Endothelial cell of umbilical vein (primary cell): ENCODE results near the gene PITPNM1. TPM values are rescaled to one million over a fixed set of nuclear protein-coding genes. Genes with fewer than 3 reads are reported as not detected.

ENCODE experiments used
- BruUV-seq: library from RNA; stranded (reverse); fragments of 400-500 nt; replicated peaks from 2 replicates; lab custom pipeline; 2021; lab: Mats Ljungman, UMichigan
- CTCF ChIA-PET: fragments of 300-600, 350-600 bp; sonication (Branson Sonifier 250); formaldehyde crosslinking; loops from one replicate; lab custom pipeline; 2021; ENCODE audit warnings: antibody characterized with exemption, inconsistent platforms; lab: Charles Lee
- POLR2A ChIA-PET: fragments of 300-600, 350-600 bp; sonication (Branson Sonifier 250); formaldehyde crosslinking; loops from one replicate; lab custom pipeline; 2021; ENCODE audit warnings: antibody characterized with exemption, inconsistent platforms; lab: Charles Lee
- DNase-seq: peaks from one replicate; pipeline ENCODE4 v3.0.0-alpha.2; 2011; ENCODE audit warnings: low read depth, low spot score
- FAIRE-seq: peaks from 2 replicates; lab custom pipeline; 2011; peaks lifted over from hg19 to GRCh38; lab: Jason Lieb, UNC
- H2AFZ ChIP-seq: 2 replicates; pipeline ENCODE4 v1.6.0; 2012; ENCODE audit warnings: low read depth, low read length, control low read depth, inconsistent platforms
- H3K27ac ChIP-seq: 2 replicates; pipeline ENCODE4 v1.5.1; 2011; ENCODE audit warnings: low read depth, mild to moderate bottlenecking, control low read depth, low read length, moderate library complexity; ENCODE audit not compliant: insufficient read depth
- H3K27me3 ChIP-seq, 2 experiments: 2 replicates each; pipeline versions ENCODE4 v1.6.0 to v1.6.1; 2011; ENCODE audit warnings: low read length in 2 of 2, mixed read lengths in 1 of 2; ENCODE audit not compliant: control insufficient read depth in 2 of 2, insufficient read depth in 2 of 2
- H3K36me3 ChIP-seq, 2 experiments: 2 replicates in 1 of 2; 3 replicates in 1 of 2; pipeline ENCODE4 v1.5.1; 2011; ENCODE audit warnings: low read length in 2 of 2, mild to moderate bottlenecking in 1 of 2, moderate library complexity in 1 of 2; ENCODE audit not compliant: control insufficient read depth in 2 of 2, insufficient read depth in 2 of 2; ENCODE audit errors: extremely low read depth in 1 of 2
- H3K4me1 ChIP-seq: 3 replicates; pipeline ENCODE4 v1.5.1; 2011; ENCODE audit warnings: mild to moderate bottlenecking, low read length; ENCODE audit not compliant: control insufficient read depth, insufficient read depth; ENCODE audit errors: extremely low read depth
- H3K4me2 ChIP-seq: 2 replicates; pipeline ENCODE4 v1.6.1; 2011; ENCODE audit warnings: low read length, control low read depth, mixed read lengths; ENCODE audit not compliant: insufficient read depth
- H3K4me3 ChIP-seq, 3 experiments: fragments of 200-600 bp in 1 of 3; sonication (generic), shearing (Covaris generic) in 1 of 3; replicated peaks in 1 of 3; 2 replicates each; pipeline ENCODE4 v1.5.1; 2011 to 2016; ENCODE audit warnings: control low read depth in 3 of 3, low read length in 3 of 3, mild to moderate bottlenecking in 2 of 3, inconsistent platforms in 1 of 3, low read depth in 1 of 3, moderate library complexity in 1 of 3; ENCODE audit not compliant: insufficient read depth in 1 of 3
- H3K79me2 ChIP-seq: 2 replicates; pipeline ENCODE4 v1.6.0; 2012; ENCODE audit warnings: low read length, inconsistent platforms; ENCODE audit not compliant: control insufficient read depth, insufficient read depth
- H3K9ac ChIP-seq: replicated peaks from 2 replicates; pipeline ENCODE3; 2011; ENCODE audit warnings: low read length, control low read depth; ENCODE audit not compliant: insufficient read depth; ENCODE audit errors: extremely low read depth
- H3K9me1 ChIP-seq: replicated peaks from 3 replicates; pipeline ENCODE4 v1.6.0; 2011; ENCODE audit warnings: mild to moderate bottlenecking, low read length; ENCODE audit not compliant: control insufficient read depth, insufficient read depth; ENCODE audit errors: extremely low read depth
- H3K9me3 ChIP-seq: replicated peaks from 2 replicates; pipeline ENCODE4 v1.5.1; 2012; ENCODE audit warnings: low read length, inconsistent platforms; ENCODE audit not compliant: control insufficient read depth, insufficient read depth
- H4K20me1 ChIP-seq: replicated peaks from 2 replicates; pipeline ENCODE3; 2011; ENCODE audit warnings: mild to moderate bottlenecking, low read length; ENCODE audit not compliant: control insufficient read depth, insufficient read depth; ENCODE audit errors: extremely low read depth
- EZH2 ChIP-seq: IDR thresholded peaks from 2 replicates; pipeline ENCODE4 v1.6.1; 2012; ENCODE audit warnings: borderline replicate concordance, low read depth, mild to moderate bottlenecking, moderate library complexity, low read length, inconsistent platforms; ENCODE audit not compliant: severe bottlenecking
- FOS ChIP-seq: IDR thresholded peaks from 2 replicates; pipeline ENCODE4 v1.6.1; 2011; ENCODE audit warnings: mild to moderate bottlenecking, low read length, moderate library complexity, borderline replicate concordance; ENCODE audit not compliant: insufficient read depth
- GATA2 ChIP-seq: IDR thresholded peaks from 2 replicates; pipeline ENCODE4 v1.7.0; 2011; ENCODE audit warnings: low read depth, mild to moderate bottlenecking, moderate library complexity, mixed read lengths, low read length; ENCODE audit not compliant: insufficient read length, insufficient read depth
- JUN ChIP-seq: IDR thresholded peaks from 2 replicates; pipeline ENCODE4 v1.6.1; 2011; ENCODE audit warnings: borderline replicate concordance, low read depth; ENCODE audit not compliant: insufficient read length, insufficient read depth
- MYC ChIP-seq: IDR thresholded peaks from one replicate; pipeline ENCODE4 v1.6.1; 2011; ENCODE audit warnings: mild to moderate bottlenecking, low read depth, low read length
- POLR2A ChIP-seq: IDR thresholded peaks from 2 replicates; pipeline ENCODE4 v1.6.1; 2012; ENCODE audit warnings: low read depth, mild to moderate bottlenecking, control low read depth, low read length
- POLR2AphosphoS5 ChIP-seq: IDR thresholded peaks from 2 replicates; pipeline ENCODE4 v1.6.1; 2012; ENCODE audit warnings: low read depth, mild to moderate bottlenecking, control low read depth, low read length, moderate library complexity; ENCODE audit not compliant: insufficient read depth
- dilution Hi-C: fragments of 300-500 bp; cut with MboI; formaldehyde crosslinking; loops from one replicate; pipeline ENCODE4 v1.15.0; 2019; ENCODE audit warnings: low sequenced_read_pairs; ENCODE audit not compliant: extremely low pct_ligation_motif_present
- intact Hi-C: fragments of 100-400 bp; cut with micrococcal nuclease; formaldehyde crosslinking; loops from one replicate; pipeline ENCODE4 v1.10.0; 2022
- polyA plus RNA-seq, 4 experiments: library from polyadenylated mRNA; depleted of rRNA in 3 of 4; stranded (reverse) in 3 of 4; unstranded in 1 of 4; fragments of >200 nt; gene quantifications; 2 replicates each; pipeline versions ENCODE4 v1.2.1 to v1.2.3, GENCODE V29; 2011 to 2012; ENCODE audit warnings: missing spikeins in 1 of 4
- total RNA-seq: library from RNA; stranded (reverse); gene quantifications from 2 replicates; pipeline ENCODE4 v1.2.3, GENCODE V29; 2021
- TF ChIP-seq, protein P1 (sequence below), 2 donors: IDR thresholded peaks; 1 replicate in 1 of 2; 2 replicates in 1 of 2; pipeline ENCODE4 v1.5.1; 2011; ENCODE audit warnings: low read length in 2 of 2, mild to moderate bottlenecking in 2 of 2, moderate library complexity in 2 of 2, control low read depth in 1 of 2, inconsistent platforms in 1 of 2, low read depth in 1 of 2; ENCODE audit not compliant: insufficient read depth in 1 of 2; ENCODE audit errors: extremely low read depth in 1 of 2
- TF ChIP-seq, protein P2 (sequence below): IDR thresholded peaks from 2 replicates; pipeline ENCODE4 v1.6.1; 2011; ENCODE audit not compliant: insufficient read depth, insufficient read length

PITPNM1 gene
- total and polyA plus RNA-seq, 2 donors (not counting 3 experiments of a cell fraction or from before 2014, with no cell fraction given): 16.5 to 26.4 TPM

- no peak overlapping the region for H3K27ac ChIP-seq
- H3K4me2 ChIP-seq: no peak overlapping the region
- ChIA-PET CTCF (no interaction called here), POLR2A (no interaction called here)
- FAIRE-seq (no peak), DNase-seq (no peak)
- no peaks in the 10 kb centered on the region for H3K4me1 ChIP-seq
- no peaks in the 10 kb centered on the region for H3K9me3 ChIP-seq
- no peak overlapping the region for H3K9ac ChIP-seq
- dilution Hi-C loops (no loop called here), intact Hi-C loops (no loop called here)
- TF ChIP-seq, protein P1, sequence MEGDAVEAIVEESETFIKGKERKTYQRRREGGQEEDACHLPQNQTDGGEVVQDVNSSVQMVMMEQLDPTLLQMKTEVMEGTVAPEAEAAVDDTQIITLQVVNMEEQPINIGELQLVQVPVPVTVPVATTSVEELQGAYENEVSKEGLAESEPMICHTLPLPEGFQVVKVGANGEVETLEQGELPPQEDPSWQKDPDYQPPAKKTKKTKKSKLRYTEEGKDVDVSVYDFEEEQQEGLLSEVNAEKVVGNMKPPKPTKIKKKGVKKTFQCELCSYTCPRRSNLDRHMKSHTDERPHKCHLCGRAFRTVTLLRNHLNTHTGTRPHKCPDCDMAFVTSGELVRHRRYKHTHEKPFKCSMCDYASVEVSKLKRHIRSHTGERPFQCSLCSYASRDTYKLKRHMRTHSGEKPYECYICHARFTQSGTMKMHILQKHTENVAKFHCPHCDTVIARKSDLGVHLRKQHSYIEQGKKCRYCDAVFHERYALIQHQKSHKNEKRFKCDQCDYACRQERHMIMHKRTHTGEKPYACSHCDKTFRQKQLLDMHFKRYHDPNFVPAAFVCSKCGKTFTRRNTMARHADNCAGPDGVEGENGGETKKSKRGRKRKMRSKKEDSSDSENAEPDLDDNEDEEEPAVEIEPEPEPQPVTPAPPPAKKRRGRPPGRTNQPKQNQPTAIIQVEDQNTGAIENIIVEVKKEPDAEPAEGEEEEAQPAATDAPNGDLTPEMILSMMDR (IDR thresholded peaks at IDR 0.05; ENCODE audit: extremely low read depth in 1 of 2, insufficient read depth in 1 of 2, low read depth in 1 of 2, low read length in 2 of 2): no peak
- no peaks in the 10 kb centered on the region for H3K36me3 ChIP-seq
- BruUV-seq: no TSS peak
- peaks cover 0 to 3% of the 10 kb centered on the region in 2 experiments for H3K27me3 ChIP-seq
- H3K4me3 ChIP-seq: no peak overlapping the region
- H3K9me1 ChIP-seq: no peaks in the 10 kb centered on the region
- no peaks in the 10 kb centered on the region for H3K79me2 ChIP-seq
- H2AFZ ChIP-seq: no peak overlapping the region
- H4K20me1 ChIP-seq: no peaks in the 10 kb centered on the region
Observed at GRCh38 chr11:67522338-67522737, 17.2 kb upstream of the PITPNM1 start.

DNA sequence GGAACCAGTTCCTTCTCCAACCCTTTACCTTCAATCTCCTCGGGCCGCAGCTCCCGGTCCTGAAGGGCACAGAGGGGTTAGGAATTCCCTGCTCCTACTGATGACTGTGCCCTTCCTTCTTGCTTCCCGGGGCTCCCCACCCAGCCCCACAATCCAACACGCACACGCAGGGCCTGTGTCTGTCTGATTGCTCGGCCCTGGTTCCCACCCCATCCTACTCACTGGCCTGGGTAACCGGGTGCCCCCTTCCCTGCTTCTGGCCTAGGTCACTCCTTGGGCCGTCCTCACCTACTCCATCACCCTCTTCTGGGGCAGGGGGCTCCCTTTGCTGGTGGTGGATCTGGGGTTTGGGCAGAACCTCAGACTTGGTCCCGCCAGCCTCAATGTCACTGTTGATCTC is 16.8 kb upstream of the PITPNM1 start:
- no peaks in the 10 kb centered on the region for H3K9me1 ChIP-seq
- no TSS peak for BruUV-seq
- H2AFZ ChIP-seq: no peak overlapping the region
- no peak overlapping the region for H3K9ac ChIP-seq
- intact Hi-C loops: no loop called here
- DNase-seq (no peak), FAIRE-seq (no peak)
- TF ChIP-seq POLR2A: no peak
- TF ChIP-seq JUN: no peak
- no peak for TF ChIP-seq EZH2
- no peak for TF ChIP-seq MYC
- TF ChIP-seq FOS: no peak
- TF ChIP-seq, protein P1 (IDR thresholded peaks at IDR 0.05; ENCODE audit: extremely low read depth in 1 of 2, insufficient read depth in 1 of 2, low read depth in 1 of 2, low read length in 2 of 2): no peak
- no peak for TF ChIP-seq POLR2AphosphoS5
- TF ChIP-seq, protein P2, sequence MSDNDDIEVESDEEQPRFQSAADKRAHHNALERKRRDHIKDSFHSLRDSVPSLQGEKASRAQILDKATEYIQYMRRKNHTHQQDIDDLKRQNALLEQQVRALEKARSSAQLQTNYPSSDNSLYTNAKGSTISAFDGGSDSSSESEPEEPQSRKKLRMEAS: no peak
- TF ChIP-seq GATA2: no peak
- ChIA-PET CTCF (interaction anchor here (0.7 kb wide), 1 partner anchor 50 kb away, joined by 3 read pairs; no protein-coding TSS in a partner anchor), POLR2A (no interaction called here)
- dilution Hi-C loops: no loop called here
- no peaks in the 10 kb centered on the region for H3K9me3 ChIP-seq
- no peak overlapping the region for H3K4me3 ChIP-seq
- no peaks in the 10 kb centered on the region for H4K20me1 ChIP-seq
- peaks cover 0 to 3% of the 10 kb centered on the region in 2 experiments for H3K27me3 ChIP-seq
- no peak overlapping the region for H3K4me2 ChIP-seq
- H3K36me3 ChIP-seq: no peaks in the 10 kb centered on the region
- no peaks in the 10 kb centered on the region for H3K79me2 ChIP-seq
- no peaks in the 10 kb centered on the region for H3K4me1 ChIP-seq
- H3K27ac ChIP-seq: no peak overlapping the region
